ENCODE measurements around the gene PDE4B.

Gene PDE4B

GRCh38 chr1:65939191-65939590 lies 146.5 kb downstream of the PDE4B start:
- Histone ChIP-seq H3K27me3 (ENCODE audit: control insufficient read depth, insufficient read depth, low read length) (no peaks in the 10 kb centered on the region), H3K4me1 (ENCODE audit: control insufficient read depth, insufficient read depth, low read length) (no peaks in the 10 kb centered on the region), H3K9ac (ENCODE audit: low read depth, low read length) (no peak overlapping the region), H3K4me3 (ENCODE audit: low read length) (no peak overlapping the region), H3K9me3 (replicated peaks; ENCODE audit: low read length) (no peaks in the 10 kb centered on the region), H3K36me3 (ENCODE audit: insufficient read depth, low read length) (no peaks in the 10 kb centered on the region), H3K4me2 (ENCODE audit: low read length) (no peak overlapping the region)

GRCh38 chr1:65939636-65940035 lies 146.9 kb downstream of the PDE4B start:
- H3K4me3 ChIP-seq (ENCODE audit: low read length): no peak overlapping the region
- no peaks in the 10 kb centered on the region for H3K27me3 ChIP-seq (ENCODE audit: control insufficient read depth, insufficient read depth, low read length)
- no peaks in the 10 kb centered on the region for H3K36me3 ChIP-seq (ENCODE audit: insufficient read depth, low read length)

GRCh38 chr1:65940126-65940525 lies 147.4 kb downstream of the PDE4B start:
- no peak overlapping the region for H3K9ac ChIP-seq (ENCODE audit: low read depth, low read length)
- no peak overlapping the region for H3K4me2 ChIP-seq (ENCODE audit: low read length)
- H3K4me3 ChIP-seq (ENCODE audit: low read length): no peak overlapping the region
- no peaks in the 10 kb centered on the region for H3K36me3 ChIP-seq (ENCODE audit: insufficient read depth, low read length)
- H3K27me3 ChIP-seq (ENCODE audit: control insufficient read depth, insufficient read depth, low read length): no peaks in the 10 kb centered on the region
- no peaks in the 10 kb centered on the region for H3K4me1 ChIP-seq (ENCODE audit: control insufficient read depth, insufficient read depth, low read length)
- H3K9me3 ChIP-seq (replicated peaks; ENCODE audit: low read length): no peaks in the 10 kb centered on the region

More at GRCh38 chr1:65939636-65940035, 146.9 kb downstream of the PDE4B start:
- Histone ChIP-seq H3K4me2 (ENCODE audit: low read length) (no peak overlapping the region), H3K4me1 (ENCODE audit: control insufficient read depth, insufficient read depth, low read length) (no peaks in the 10 kb centered on the region), H3K9ac (ENCODE audit: low read depth, low read length) (no peak overlapping the region), H3K9me3 (replicated peaks; ENCODE audit: low read length) (no peaks in the 10 kb centered on the region)

DNA sequence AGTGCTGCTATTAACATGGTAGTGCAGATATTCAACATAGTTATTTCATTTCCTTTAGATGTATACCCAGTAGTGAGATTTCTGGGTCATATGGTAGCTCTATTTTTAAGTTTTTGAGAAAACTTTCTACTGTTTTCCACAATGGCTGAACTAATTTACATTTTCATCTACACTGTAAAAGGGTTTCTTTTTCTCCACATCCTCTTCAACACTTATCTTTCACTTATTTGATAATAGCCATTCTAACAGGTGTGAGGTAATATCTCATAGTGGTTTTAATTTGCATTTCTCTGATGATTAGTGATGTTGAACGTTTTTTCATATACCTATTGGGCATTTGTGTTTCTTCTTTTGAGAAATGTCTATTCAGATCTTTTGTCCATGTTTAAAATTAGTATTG lies 149.8 kb downstream of the PDE4B start:
- H3K4me3 ChIP-seq (ENCODE audit: low read length): no peak overlapping the region
- no peak overlapping the region for H3K9ac ChIP-seq (ENCODE audit: low read depth, low read length)
- H3K4me1 ChIP-seq (ENCODE audit: control insufficient read depth, insufficient read depth, low read length): no peaks in the 10 kb centered on the region
- H3K36me3 ChIP-seq (ENCODE audit: insufficient read depth, low read length): no peaks in the 10 kb centered on the region
- H3K9me3 ChIP-seq (replicated peaks; ENCODE audit: low read length): no peaks in the 10 kb centered on the region
- H3K27me3 ChIP-seq (ENCODE audit: control insufficient read depth, insufficient read depth, low read length): no peaks in the 10 kb centered on the region
- no peak overlapping the region for H3K4me2 ChIP-seq (ENCODE audit: low read length)

GRCh38 chr1:65946376-65946775 lies 153.7 kb downstream of the PDE4B start:
- Histone ChIP-seq H3K9me3 (replicated peaks; ENCODE audit: low read length) (no peaks in the 10 kb centered on the region), H3K27me3 (ENCODE audit: control insufficient read depth, insufficient read depth, low read length) (no peaks in the 10 kb centered on the region), H3K9ac (ENCODE audit: low read depth, low read length) (no peak overlapping the region), H3K4me2 (ENCODE audit: low read length) (no peak overlapping the region), H3K36me3 (ENCODE audit: insufficient read depth, low read length) (no peaks in the 10 kb centered on the region), H3K4me1 (ENCODE audit: control insufficient read depth, insufficient read depth, low read length) (peaks cover 11% of the 10 kb centered on the region), H3K4me3 (ENCODE audit: low read length) (no peak overlapping the region)

GRCh38 chr1:65946960-65947359 lies 154.3 kb downstream of the PDE4B start:
- no peaks in the 10 kb centered on the region for H3K9me3 ChIP-seq (replicated peaks; ENCODE audit: low read length)
- no peaks in the 10 kb centered on the region for H3K27me3 ChIP-seq (ENCODE audit: control insufficient read depth, insufficient read depth, low read length)
- no peak overlapping the region for H3K4me2 ChIP-seq (ENCODE audit: low read length)
- peaks cover 11% of the 10 kb centered on the region for H3K4me1 ChIP-seq (ENCODE audit: control insufficient read depth, insufficient read depth, low read length)
- no peak overlapping the region for H3K4me3 ChIP-seq (ENCODE audit: low read length)
- no peaks in the 10 kb centered on the region for H3K36me3 ChIP-seq (ENCODE audit: insufficient read depth, low read length)
- no peak overlapping the region for H3K9ac ChIP-seq (ENCODE audit: low read depth, low read length)

DNA sequence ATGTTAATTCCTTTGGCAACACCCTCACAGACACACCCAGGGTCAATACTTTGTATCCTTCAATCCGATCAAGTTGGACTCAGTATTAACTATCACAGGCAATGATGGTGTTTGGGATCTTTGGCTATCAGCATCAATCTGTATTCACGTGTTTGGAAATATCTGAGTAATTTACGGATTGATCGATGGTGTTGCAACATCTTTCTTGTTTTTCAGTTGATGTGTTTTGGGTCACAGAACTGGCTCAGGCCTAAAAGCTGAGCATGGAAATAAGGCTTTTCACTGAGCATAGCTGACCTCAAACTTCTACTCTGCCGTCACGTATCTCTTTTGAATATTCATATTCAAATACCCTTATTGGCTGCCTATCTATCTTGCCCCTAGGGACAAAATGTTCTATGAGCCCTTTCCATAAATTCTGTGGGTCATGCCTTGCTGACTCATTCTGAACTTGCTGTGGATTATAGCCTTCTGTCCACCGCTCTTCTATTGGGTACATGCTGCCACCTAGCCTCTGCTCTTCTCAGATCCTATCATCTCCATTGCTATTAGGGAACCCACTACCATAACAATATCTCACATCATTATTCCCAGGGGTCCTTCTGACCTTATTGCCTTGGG lies 156.0 kb downstream of the PDE4B start:
- H3K27me3 ChIP-seq (ENCODE audit: control insufficient read depth, insufficient read depth, low read length): no peaks in the 10 kb centered on the region
- no peak overlapping the region for H3K4me3 ChIP-seq (ENCODE audit: low read length)
- H3K4me1 ChIP-seq (ENCODE audit: control insufficient read depth, insufficient read depth, low read length): peaks cover 17% of the 10 kb centered on the region
- H3K4me2 ChIP-seq (ENCODE audit: low read length): no peak overlapping the region
- no peaks in the 10 kb centered on the region for H3K36me3 ChIP-seq (ENCODE audit: insufficient read depth, low read length)
- no peak overlapping the region for H3K9ac ChIP-seq (ENCODE audit: low read depth, low read length)
- H3K9me3 ChIP-seq (replicated peaks; ENCODE audit: low read length): no peaks in the 10 kb centered on the region

- H3K4me2 ChIP-seq (ENCODE audit: low read length): no peak overlapping the region
Measured at GRCh38 chr1:65949230-65949626, 156.5 kb downstream of the PDE4B start.

DNA sequence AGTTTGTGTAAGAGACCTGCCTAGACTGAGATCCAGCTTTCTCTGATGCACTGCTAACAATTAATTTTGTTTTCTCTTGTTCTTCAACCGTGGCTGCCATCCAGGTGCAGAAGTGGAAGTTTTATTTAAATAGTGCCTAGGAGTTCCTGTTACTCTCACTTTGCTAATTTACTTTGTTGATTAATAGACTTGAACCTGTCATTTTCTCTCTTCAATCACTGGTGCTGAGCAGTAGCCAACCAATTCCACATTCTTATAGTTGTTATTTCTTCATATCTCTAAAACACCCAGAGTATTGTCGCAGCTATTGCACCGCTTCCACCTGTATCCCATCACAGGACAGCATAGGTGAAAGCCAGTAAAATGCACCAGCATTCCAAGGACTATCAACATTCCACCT lies 157.2 kb downstream of the PDE4B start:
- H3K9me3 ChIP-seq (replicated peaks; ENCODE audit: low read length): no peaks in the 10 kb centered on the region
- H3K36me3 ChIP-seq (ENCODE audit: insufficient read depth, low read length): no peaks in the 10 kb centered on the region
- no peak overlapping the region for H3K4me2 ChIP-seq (ENCODE audit: low read length)
- H3K9ac ChIP-seq (ENCODE audit: low read depth, low read length): no peak overlapping the region
- H3K4me3 ChIP-seq (ENCODE audit: low read length): no peak overlapping the region
- peaks cover 17% of the 10 kb centered on the region for H3K4me1 ChIP-seq (ENCODE audit: control insufficient read depth, insufficient read depth, low read length)
- no peaks in the 10 kb centered on the region for H3K27me3 ChIP-seq (ENCODE audit: control insufficient read depth, insufficient read depth, low read length)

More at GRCh38 chr1:65949230-65949626, 156.5 kb downstream of the PDE4B start:
- Histone ChIP-seq H3K27me3 (ENCODE audit: control insufficient read depth, insufficient read depth, low read length) (no peaks in the 10 kb centered on the region), H3K4me3 (ENCODE audit: low read length) (no peak overlapping the region), H3K9me3 (replicated peaks; ENCODE audit: low read length) (no peaks in the 10 kb centered on the region), H3K4me1 (ENCODE audit: control insufficient read depth, insufficient read depth, low read length) (peaks cover 17% of the 10 kb centered on the region), H3K9ac (ENCODE audit: low read depth, low read length) (no peak overlapping the region), H3K36me3 (ENCODE audit: insufficient read depth, low read length) (no peaks in the 10 kb centered on the region)

DNA sequence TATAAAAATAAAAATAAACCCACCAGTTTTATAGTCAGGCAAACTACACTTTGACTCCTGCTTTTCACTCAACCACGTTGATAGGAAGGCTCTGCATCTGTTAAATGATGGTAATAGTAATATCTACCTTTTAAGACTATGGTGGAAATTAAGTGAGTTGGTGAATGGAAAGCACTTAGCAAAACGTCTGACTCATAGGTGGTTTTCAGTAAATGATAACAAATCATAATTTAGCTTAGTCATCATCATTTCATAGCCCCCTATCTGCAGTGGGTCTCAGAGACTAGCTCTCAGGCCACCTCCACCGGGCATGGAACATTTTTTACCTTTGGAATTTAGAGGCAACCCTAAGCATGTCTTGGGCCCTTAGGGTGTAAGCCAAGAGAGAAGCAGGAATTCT lies 160.0 kb downstream of the PDE4B start:
- Histone ChIP-seq H3K4me2 (ENCODE audit: low read length) (no peak overlapping the region), H3K36me3 (ENCODE audit: insufficient read depth, low read length) (no peaks in the 10 kb centered on the region), H3K27me3 (ENCODE audit: control insufficient read depth, insufficient read depth, low read length) (no peaks in the 10 kb centered on the region), H3K9me3 (replicated peaks; ENCODE audit: low read length) (no peaks in the 10 kb centered on the region), H3K4me1 (ENCODE audit: control insufficient read depth, insufficient read depth, low read length) (peaks cover 17% of the 10 kb centered on the region), H3K4me3 (ENCODE audit: low read length) (no peak overlapping the region), H3K9ac (ENCODE audit: low read depth, low read length) (no peak overlapping the region)

- Histone ChIP-seq H3K4me1 (ENCODE audit: control insufficient read depth, insufficient read depth, low read length) (peaks cover 17% of the 10 kb centered on the region), H3K4me3 (ENCODE audit: low read length) (no peak overlapping the region), H3K4me2 (ENCODE audit: low read length) (no peak overlapping the region), H3K9ac (ENCODE audit: low read depth, low read length) (no peak overlapping the region), H3K9me3 (replicated peaks; ENCODE audit: low read length) (no peaks in the 10 kb centered on the region), H3K27me3 (ENCODE audit: control insufficient read depth, insufficient read depth, low read length) (no peaks in the 10 kb centered on the region), H3K36me3 (ENCODE audit: insufficient read depth, low read length) (no peaks in the 10 kb centered on the region)
Measured at GRCh38 chr1:65953170-65953569, 160.5 kb downstream of the PDE4B start.

GRCh38 chr1:65955071-65955470 lies 162.4 kb downstream of the PDE4B start:
- Histone ChIP-seq H3K4me2 (ENCODE audit: low read length) (no peak overlapping the region), H3K27me3 (ENCODE audit: control insufficient read depth, insufficient read depth, low read length) (no peaks in the 10 kb centered on the region), H3K9me3 (replicated peaks; ENCODE audit: low read length) (no peaks in the 10 kb centered on the region), H3K4me1 (ENCODE audit: control insufficient read depth, insufficient read depth, low read length) (peaks cover 6% of the 10 kb centered on the region), H3K36me3 (ENCODE audit: insufficient read depth, low read length) (no peaks in the 10 kb centered on the region), H3K4me3 (ENCODE audit: low read length) (no peak overlapping the region), H3K9ac (ENCODE audit: low read depth, low read length) (no peak overlapping the region)
